ENCODE measurements around the gene PCYOX1L. TPM values are rescaled to one million over a fixed set of nuclear protein-coding genes. Genes with fewer than 3 reads are reported as not detected.

Gene PCYOX1L
- total RNA-seq, 2 experiments from 2014 or later, result 17.2 to 18.2 TPM

- Mint-ChIP-seq H3K36me3 (no peaks in the 10 kb centered on the region), H3K27me3 (no peaks in the 10 kb centered on the region), H3K9me3 (no peaks in the 10 kb centered on the region), H3K27ac (no peak overlapping the region), H3K4me1 (no peaks in the 10 kb centered on the region), H3K4me3 (no peak overlapping the region)
- no peak for DNase-seq
Observed at GRCh38 chr5:149410721-149411432, 53.0 kb downstream of the PCYOX1L start.

- H3K27me3 Mint-ChIP-seq, result no peaks in the 10 kb centered on the region
- no peaks in the 10 kb centered on the region for H3K36me3 Mint-ChIP-seq
- H3K4me1 Mint-ChIP-seq, result no peaks in the 10 kb centered on the region
- H3K4me3 Mint-ChIP-seq, result no peak overlapping the region
- H3K27ac Mint-ChIP-seq, result no peak overlapping the region
- no peak for DNase-seq
- H3K9me3 Mint-ChIP-seq, result no peaks in the 10 kb centered on the region
Observed at GRCh38 chr5:149411738-149412519, 54.1 kb downstream of the PCYOX1L start.

- Mint-ChIP-seq H3K36me3 (no peaks in the 10 kb centered on the region), H3K27ac (no peak overlapping the region), H3K27me3 (no peaks in the 10 kb centered on the region)
Observed at GRCh38 chr5:149412783-149413476, 55.1 kb downstream of the PCYOX1L start.

GRCh38 chr5:149413477-149414210 lies 55.8 kb downstream of the PCYOX1L start:
- H3K4me1 Mint-ChIP-seq, result no peaks in the 10 kb centered on the region
- no peaks in the 10 kb centered on the region for H3K36me3 Mint-ChIP-seq
- H3K27ac Mint-ChIP-seq, result no peak overlapping the region
- no peak for DNase-seq
- no peak overlapping the region for H3K4me3 Mint-ChIP-seq
- H3K9me3 Mint-ChIP-seq, result no peaks in the 10 kb centered on the region
- H3K27me3 Mint-ChIP-seq, result no peaks in the 10 kb centered on the region

More at GRCh38 chr5:149412783-149413476, 55.1 kb downstream of the PCYOX1L start:
- no peak for DNase-seq
- Mint-ChIP-seq H3K4me3 (no peak overlapping the region), H3K4me1 (no peaks in the 10 kb centered on the region), H3K9me3 (no peaks in the 10 kb centered on the region)

- Mint-ChIP-seq H3K9me3 (no peaks in the 10 kb centered on the region), H3K4me3 (no peak overlapping the region), H3K27me3 (no peaks in the 10 kb centered on the region), H3K36me3 (no peaks in the 10 kb centered on the region), H3K27ac (no peak overlapping the region), H3K4me1 (no peaks in the 10 kb centered on the region)
- DNase-seq, result no peak
Observed at GRCh38 chr5:149414405-149415065, 56.7 kb downstream of the PCYOX1L start.

GRCh38 chr5:149415066-149415967 lies 57.5 kb downstream of the PCYOX1L start:
- H3K9me3 Mint-ChIP-seq, result no peaks in the 10 kb centered on the region
- H3K36me3 Mint-ChIP-seq, result no peaks in the 10 kb centered on the region
- no peaks in the 10 kb centered on the region for H3K4me1 Mint-ChIP-seq
- no peak overlapping the region for H3K4me3 Mint-ChIP-seq
- no peak for DNase-seq
- H3K27me3 Mint-ChIP-seq, result no peaks in the 10 kb centered on the region
- no peak overlapping the region for H3K27ac Mint-ChIP-seq

- Mint-ChIP-seq H3K36me3 (no peaks in the 10 kb centered on the region), H3K27me3 (peaks cover 3% of the 10 kb centered on the region), H3K4me1 (peaks cover 4% of the 10 kb centered on the region), H3K4me3 (no peak overlapping the region), H3K9me3 (no peaks in the 10 kb centered on the region), H3K27ac (no peak overlapping the region)
- no peak for DNase-seq
Observed at GRCh38 chr5:149416987-149417710, 59.3 kb downstream of the PCYOX1L start.

GRCh38 chr5:149417711-149418368 lies 60.0 kb downstream of the PCYOX1L start:
- no peak for DNase-seq
- Mint-ChIP-seq H3K27ac (no peak overlapping the region), H3K4me1 (peaks cover 5% of the 10 kb centered on the region), H3K9me3 (no peaks in the 10 kb centered on the region), H3K36me3 (no peaks in the 10 kb centered on the region), H3K4me3 (no peak overlapping the region), H3K27me3 (peaks cover 3% of the 10 kb centered on the region)

GRCh38 chr5:149418910-149419531 lies 61.2 kb downstream of the PCYOX1L start:
- no peak for DNase-seq
- H3K9me3 Mint-ChIP-seq, result no peaks in the 10 kb centered on the region
- H3K4me3 Mint-ChIP-seq, result no peak overlapping the region
- peaks cover 3% of the 10 kb centered on the region for H3K27me3 Mint-ChIP-seq
- no peaks in the 10 kb centered on the region for H3K36me3 Mint-ChIP-seq
- no peak overlapping the region for H3K27ac Mint-ChIP-seq
- H3K4me1 Mint-ChIP-seq, result peaks cover 7% of the 10 kb centered on the region

Other genes starting within 250 kb of the PCYOX1L start
- gene ABLIM3, start 216.6 kb upstream of the PCYOX1L start, total RNA-seq, result not detected
- gene AFAP1L1, start 86.2 kb upstream of the PCYOX1L start, total RNA-seq, result under 1 TPM; 0.66 to 0.94 TPM
- 10 to 100 TPM; 55.3 to 56.4 TPM for gene GRPEL2, start 12.5 kb upstream of the PCYOX1L start, total RNA-seq
- not detected for gene IL17B, start 21.2 kb downstream of the PCYOX1L start, total RNA-seq
- gene CSNK1A1, start 193.4 kb downstream of the PCYOX1L start, total RNA-seq, result 100 to 1,000 TPM; 182 to 185 TPM
- 1 to 10 TPM; 1.4 to 2.3 TPM for gene ARHGEF37, start 223.5 kb downstream of the PCYOX1L start, total RNA-seq

Measured in activated naive CD8-positive, alpha-beta T cell treated with anti-CD3 and anti-CD28 coated beads for 36 hours (primary cell).